NCI-H345 treated with DMSO at 0.1 percent for 48 hours (cell line): ENCODE results near the gene ZNF256.

Experiments
- DNase-seq: peaks from one replicate; lab custom pipeline; 2025; ENCODE audit not compliant: unreplicated experiment; lab: John Stamatoyannopoulos, UW

ZNF256 gene

DNA sequence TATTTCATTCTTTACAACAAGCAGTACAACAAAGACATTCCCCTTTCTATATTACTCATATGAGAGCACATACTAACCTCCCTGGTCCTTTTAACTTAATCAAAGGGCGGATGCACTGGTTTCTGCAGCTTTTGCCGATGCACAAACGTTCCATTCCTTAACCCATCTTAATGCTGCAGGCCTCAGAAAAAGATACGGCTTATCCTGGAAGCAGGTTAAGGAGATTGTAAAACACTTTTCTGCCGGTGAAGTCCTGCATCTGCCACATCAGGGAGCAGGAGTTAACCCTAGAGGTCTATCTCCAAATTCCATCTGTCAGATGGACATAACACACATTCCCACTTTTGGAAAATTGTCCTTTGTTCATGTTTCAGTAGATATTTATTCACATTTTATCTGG, 47.2 kb downstream of the ZNF256 start:
- DNase-seq: no peak
